GM12878 (cell line): ENCODE measurements around the gene ADSL. TPM values are rescaled to one million over a fixed set of nuclear protein-coding genes. Genes with fewer than 3 reads are reported as not detected.

ENCODE experiments used
- ATAC-seq: fragments of 200-7000 bp; cut with Tn5 transposase; 3 replicates; pipeline ENCODE4 v1.9.1; 2020; ENCODE audit warnings: mild to moderate bottlenecking, moderate library complexity
- BruUV-seq: library from RNA; stranded (reverse); fragments of 400-500 nt; replicated peaks from 2 replicates; lab custom pipeline; 2021; lab: Mats Ljungman, UMichigan
- CTCF ChIA-PET: fragments of 300-600 bp; sonication (Branson Sonifier 250); formaldehyde crosslinking; extraction: SDS; loops from one replicate; lab custom pipeline; 2021; ENCODE audit warnings: inconsistent platforms; lab: Yijun Ruan, JAX
- POLR2A ChIA-PET: fragments of 350-600 bp; formaldehyde crosslinking; extraction: SDS; loops from one replicate; lab custom pipeline; 2021; ENCODE audit warnings: inconsistent platforms; lab: Charles Lee
- RAD21 ChIA-PET: fragments of 300-600 bp; sonication (Branson Sonifier 250); formaldehyde crosslinking; loops from one replicate; lab custom pipeline; 2023; ENCODE audit warnings: antibody characterized with exemption; ENCODE audit not compliant: unreplicated experiment; lab: Charles Lee
- SMC1A ChIA-PET: fragments of 300-600 bp; sonication (Branson Sonifier 250); formaldehyde crosslinking; loops from one replicate; lab custom pipeline; 2023; ENCODE audit not compliant: unreplicated experiment, uncharacterized antibody; lab: Charles Lee
- DNase-seq: peaks from one replicate; pipeline ENCODE4 v3.0.0-alpha.2; 2011; ENCODE audit warnings: low read depth, low spot score
- FAIRE-seq: peaks from 3 replicates; lab custom pipeline; 2011; peaks lifted over from hg19 to GRCh38; lab: Jason Lieb, UNC
- H2AFZ ChIP-seq: 2 replicates; pipeline ENCODE4 v1.6.0; 2011; ENCODE audit warnings: low read depth, low read length, control low read depth; ENCODE audit not compliant: control insufficient read depth
- H3K27ac ChIP-seq: 2 replicates; pipeline ENCODE4 v1.5.1; 2011; ENCODE audit warnings: control low read depth; ENCODE audit not compliant: control insufficient read depth, insufficient read depth
- H3K27me3 ChIP-seq, 2 experiments: replicated peaks in 1 of 2; 2 replicates each; pipeline versions ENCODE4 v1.6.0 to v1.6.1; 2011; ENCODE audit warnings: low read length in 1 of 2; ENCODE audit not compliant: control insufficient read depth in 2 of 2, insufficient read depth in 2 of 2
- H3K36me3 ChIP-seq, 2 experiments: 2 replicates each; pipeline ENCODE4 v1.5.1; 2011; ENCODE audit warnings: low read length in 1 of 2; ENCODE audit not compliant: control insufficient read depth in 2 of 2, insufficient read depth in 2 of 2
- H3K4me1 ChIP-seq: 2 replicates; pipeline ENCODE4 v1.6.1; 2011; ENCODE audit warnings: mild to moderate bottlenecking, low read length, moderate library complexity, mixed read lengths; ENCODE audit not compliant: control insufficient read depth, insufficient read depth
- H3K4me2 ChIP-seq: 2 replicates; pipeline ENCODE4 v1.6.0; 2011; ENCODE audit warnings: control low read depth; ENCODE audit not compliant: control insufficient read depth, insufficient read depth
- H3K4me3 ChIP-seq: fragments of 200-600 bp; sonication (generic); 2 replicates; pipeline ENCODE4 v1.5.1; 2016
- H3K79me2 ChIP-seq: 2 replicates; pipeline ENCODE4 v1.6.0; 2011; ENCODE audit warnings: low read length; ENCODE audit not compliant: control insufficient read depth, insufficient read depth
- H3K9ac ChIP-seq: 2 replicates; pipeline ENCODE4 v1.8.0; 2011; ENCODE audit warnings: low read length, control low read depth, mixed read lengths; ENCODE audit not compliant: control insufficient read depth, insufficient read depth
- H3K9me3 ChIP-seq: replicated peaks from 3 replicates; pipeline ENCODE4 v1.5.1; 2011; ENCODE audit warnings: mild to moderate bottlenecking, low read length; ENCODE audit not compliant: control insufficient read depth, insufficient read depth
- H4K20me1 ChIP-seq: 2 replicates; pipeline ENCODE4 v1.6.0; 2011; ENCODE audit not compliant: control insufficient read depth, insufficient read depth
- ATF2 ChIP-seq: IDR thresholded peaks from 2 replicates; pipeline ENCODE4 v1.6.1; 2012; ENCODE audit warnings: low read length, inconsistent platforms
- ATF7 ChIP-seq: fragments of 450-650 bp; IDR thresholded peaks from 2 replicates; pipeline ENCODE4 v1.6.1; 2016; ENCODE audit warnings: low read depth, mild to moderate bottlenecking
- CHD4 ChIP-seq: fragments of 200-600 bp; sonication (generic); IDR thresholded peaks from 2 replicates; pipeline ENCODE4 v1.6.1; 2016; ENCODE audit warnings: mild to moderate bottlenecking
- CTCF ChIP-seq, 3 experiments: IDR thresholded peaks in 2 of 3; conservative IDR thresholded peaks in 1 of 3; 2 replicates each; pipeline ENCODE4 v1.5.1; 2011; ENCODE audit warnings: low read depth in 3 of 3, low read length in 3 of 3, mild to moderate bottlenecking in 3 of 3, control low read depth in 2 of 3, moderate library complexity in 2 of 3, inconsistent platforms in 1 of 3, mixed read lengths in 1 of 3; ENCODE audit not compliant: control insufficient read depth in 2 of 3, insufficient read depth in 1 of 3; ENCODE audit errors: extremely low read depth in 1 of 3
- EGR1 ChIP-seq, 2 experiments: IDR thresholded peaks; 1 replicate in 1 of 2; 2 replicates in 1 of 2; pipeline ENCODE4 v1.6.1; 2011 to 2012; ENCODE audit warnings: low read depth in 2 of 2, low read length in 2 of 2, borderline replicate concordance in 1 of 2, mild to moderate bottlenecking in 1 of 2, moderate library complexity in 1 of 2
- ETV6 ChIP-seq, 2 experiments: fragments of 450-650 bp in 1 of 2; IDR thresholded peaks in 1 of 2; conservative IDR thresholded peaks in 1 of 2; 2 replicates each; pipeline ENCODE4 v1.6.1; 2014; ENCODE audit warnings: antibody characterized with exemption in 1 of 2, borderline replicate concordance in 1 of 2, low read depth in 1 of 2, mild to moderate bottlenecking in 1 of 2, moderate library complexity in 1 of 2
- IKZF2 ChIP-seq, 2 experiments: fragments of 450-650 bp; IDR thresholded peaks; 2 replicates each; pipeline ENCODE4 v1.6.1; 2017; ENCODE audit warnings: mild to moderate bottlenecking in 2 of 2, moderate library complexity in 2 of 2
- NBN ChIP-seq: fragments of 450-650 bp; IDR thresholded peaks from 2 replicates; pipeline ENCODE4 v1.6.1; 2016
- NFYA ChIP-seq: IDR thresholded peaks from 2 replicates; pipeline ENCODE4 v1.6.1; 2011; ENCODE audit warnings: low read depth, mild to moderate bottlenecking, low read length, improper control_type of control experiment, borderline replicate concordance
- RB1 ChIP-seq: fragments of 450-650 bp; formaldehyde crosslinking; IDR thresholded peaks from 2 replicates; pipeline ENCODE4 v1.6.1; 2017; ENCODE audit warnings: mild to moderate bottlenecking, borderline replicate concordance
- RELB ChIP-seq: fragments of 450-650 bp; IDR thresholded peaks from 2 replicates; pipeline ENCODE4 v1.6.1; 2017; ENCODE audit warnings: low read depth, mild to moderate bottlenecking, moderate library complexity
- RUNX3 ChIP-seq: IDR thresholded peaks from 2 replicates; pipeline ENCODE4 v1.6.1; 2012; ENCODE audit warnings: low read length, inconsistent platforms
- SIN3A ChIP-seq: IDR thresholded peaks from 2 replicates; pipeline ENCODE4 v1.6.1; 2012; ENCODE audit warnings: low read depth, low read length, improper control_type of control experiment
- ZNF217 ChIP-seq: fragments of 450-650 bp; IDR thresholded peaks from 2 replicates; pipeline ENCODE4 v1.6.1; 2017; ENCODE audit warnings: antibody characterized with exemption, mild to moderate bottlenecking
- WGBS: methylation state at CpG from one replicate; pipeline ENCODE4 v1.1.6; 2016; ENCODE audit warnings: low lambda C conversion rate; ENCODE audit not compliant: insufficient replicate concordance, insufficient coverage; ENCODE audit errors: missing lambda C conversion rate; 5-methylcytosine and 5-hydroxymethylcytosine counted together
- in situ Hi-C: fragments of 300-500 bp; cut with MboI; formaldehyde crosslinking; loops from 9 replicates; pipeline ENCODE4 v1.14.3; 2018; ENCODE audit warnings: mixed read lengths
- intact Hi-C: fragments of 100-400 bp; cut with micrococcal nuclease; formaldehyde crosslinking; loops from one replicate; pipeline ENCODE4 v1.14.2; 2022; ENCODE audit not compliant: unreplicated experiment
- polyA plus RNA-seq, 11 experiments: library from polyadenylated mRNA; depleted of rRNA in 4 of 11; unstranded in 6 of 11; stranded (reverse) in 5 of 11; fragments of >200 nt; fragmentation: Nextera tagmentation in 4 of 11; fragmentation: Illumina TruSeq in 1 of 11; extraction: Ambion mirVana in 4 of 11; extraction: Trizol in 1 of 11; gene quantifications; 1 replicate in 1 of 11; 2 replicates in 10 of 11; pipeline versions ENCODE4 v1.2.1 to v1.2.3, GENCODE V29; 2011 to 2016; ENCODE audit warnings: inconsistent platforms in 2 of 11, missing spikeins in 2 of 11, low read depth in 1 of 11
- total RNA-seq, 4 experiments: library from RNA; depleted of rRNA in 3 of 4; stranded (reverse); fragments of >200 nt in 3 of 4; fragmentation: Illumina TruSeq in 1 of 4; extraction: Trizol in 1 of 4; gene quantifications; 2 replicates each; pipeline versions ENCODE4 v1.2.1 to v1.2.3, GENCODE V29; 2013 to 2021
- TF ChIP-seq, protein P1 (sequence below): fragments of 450-650 bp; IDR thresholded peaks from 2 replicates; pipeline ENCODE4 v1.6.1; 2016; ENCODE audit warnings: mild to moderate bottlenecking

Gene ADSL
- total and polyA plus RNA-seq, 10 of the 15 experiments (the other 5 are each of a cell fraction or from before 2014, with no cell fraction given): 126 to 313 (median 143) TPM

DNA sequence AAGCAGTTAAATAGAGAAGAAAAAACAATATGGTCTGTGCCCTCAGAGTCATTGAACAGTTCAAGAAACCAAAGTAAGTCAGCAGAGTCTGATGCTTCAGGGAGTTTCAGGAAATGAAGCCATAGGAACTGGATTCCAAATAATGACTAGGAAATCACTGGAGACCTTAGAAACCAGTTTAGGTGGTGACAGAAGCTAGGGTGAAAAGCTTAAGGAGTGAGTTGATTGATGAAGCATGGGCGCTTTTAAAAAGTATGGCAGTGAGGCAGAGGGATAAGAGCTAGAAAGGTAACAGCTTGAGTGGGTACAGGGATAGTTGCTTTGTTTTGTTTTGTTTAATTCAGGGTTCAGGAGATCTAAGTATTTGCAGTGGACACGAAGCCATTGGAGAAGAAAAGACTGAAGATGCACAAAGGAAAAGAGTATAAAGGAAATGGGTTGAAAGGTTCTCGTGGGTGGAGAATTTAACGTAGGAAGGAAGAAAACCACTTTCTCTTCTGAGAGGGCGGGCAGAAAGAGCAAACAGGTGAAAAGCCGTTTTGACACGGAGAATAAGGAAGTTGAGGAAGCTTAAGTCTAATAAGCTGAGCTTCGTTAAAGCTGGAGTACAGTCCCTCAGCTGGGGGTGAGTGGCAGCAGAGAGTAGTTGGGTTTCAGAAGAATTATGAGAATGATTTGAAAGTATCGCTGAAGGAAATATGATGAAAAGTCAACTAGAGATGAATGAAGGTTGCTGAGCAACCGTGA is 38.9 kb downstream of the ADSL start:
- Histone ChIP-seq H4K20me1 (no peaks in the 10 kb centered on the region), H3K4me3 (peak overlapping the region; percentile 54), H3K27me3 (no peaks in the 10 kb centered on the region), H3K27ac (peak overlapping the region; percentile 91), H3K4me1 (peaks cover 26% of the 10 kb centered on the region), H2AFZ (peak overlapping the region; percentile 53), H3K79me2 (peaks cover 24% of the 10 kb centered on the region), H3K9me3 (no peaks in the 10 kb centered on the region), H3K9ac (peak overlapping the region; percentile 59), H3K36me3 (no peaks in the 10 kb centered on the region; a peak in 1 of 4 replicates), H3K4me2 (peak overlapping the region; percentile 98)
- DNase-seq (no peak), FAIRE-seq (peak; percentile 13), ATAC-seq (peak; percentile 92)
- RAD21 ChIA-PET: interaction anchor here (0.7 to 1.9 kb wide), 8 partner anchors 9 to 514 kb away, joined by 3 to 11 read pairs (median 4); partner anchors contain the start of gene SGSM3
- TSS peak; percentile 30 for BruUV-seq
- intact Hi-C loops: no loop called here
- in situ Hi-C loops: no loop called here
- POLR2A ChIA-PET: interaction anchor here (0.6 to 1.4 kb wide), 4 partner anchors 9 to 279 kb away, joined by 3 to 10 read pairs (median 4); no protein-coding TSS in a partner anchor
- SMC1A ChIA-PET: interaction anchor here (0.6 to 5.0 kb wide), 13 partner anchors 8 to 380 kb away, joined by 3 to 25 read pairs (median 4); no protein-coding TSS in a partner anchor
- WGBS: 2% methylated on average over 10 of the region's 10 CpGs
- CTCF ChIA-PET: interaction anchor here (0.6 to 3.3 kb wide), 12 partner anchors 9 to 857 kb away, joined by 3 to 14 read pairs (median 4); no protein-coding TSS in a partner anchor
- TF ChIP-seq ATF7 (peak; percentile 26; the same call in 1 of the 2 replicates), IKZF2 (IDR thresholded peaks at IDR 0.05) (peak; percentile 37 to 50), CHD4 (no peak), SIN3A (0 out of 2 replicates have a peak, but pooled peaks have one; percentile 26), NBN (0 out of 2 replicates have a peak, but pooled peaks have one; percentile 47), ATF2 (no peak), RELB (0 out of 2 replicates have a peak, but pooled peaks have one; percentile 40), ETV6 (conservative IDR thresholded peaks at IDR 0.05 in 1 of 2, IDR thresholded peaks at IDR 0.05 in 1 of 2; ENCODE audit: borderline replicate concordance in 1 of 2, low read depth in 1 of 2) (peak in 1 of 2 experiments; percentile 74; a peak in 2 of 4 replicates), NFYA (no peak), CTCF (IDR thresholded peaks at IDR 0.05 in 2 of 3, conservative IDR thresholded peaks at IDR 0.05 in 1 of 3; ENCODE audit: control insufficient read depth in 2 of 3, extremely low read depth in 1 of 3, insufficient read depth in 1 of 3, low read depth in 3 of 3, low read length in 3 of 3) (0 out of 6 replicates have a peak, but pooled peaks of 1 of the 3 experiments have one; percentile 4), RB1 (no peak), ZNF217 (no peak), RUNX3 (peak; percentile 42; the same call in 1 of the 2 replicates), EGR1 (IDR thresholded peaks at IDR 0.05; ENCODE audit: borderline replicate concordance in 1 of 2, low read depth in 2 of 2, low read length in 2 of 2) (no peak)
- TF ChIP-seq, protein P1, sequence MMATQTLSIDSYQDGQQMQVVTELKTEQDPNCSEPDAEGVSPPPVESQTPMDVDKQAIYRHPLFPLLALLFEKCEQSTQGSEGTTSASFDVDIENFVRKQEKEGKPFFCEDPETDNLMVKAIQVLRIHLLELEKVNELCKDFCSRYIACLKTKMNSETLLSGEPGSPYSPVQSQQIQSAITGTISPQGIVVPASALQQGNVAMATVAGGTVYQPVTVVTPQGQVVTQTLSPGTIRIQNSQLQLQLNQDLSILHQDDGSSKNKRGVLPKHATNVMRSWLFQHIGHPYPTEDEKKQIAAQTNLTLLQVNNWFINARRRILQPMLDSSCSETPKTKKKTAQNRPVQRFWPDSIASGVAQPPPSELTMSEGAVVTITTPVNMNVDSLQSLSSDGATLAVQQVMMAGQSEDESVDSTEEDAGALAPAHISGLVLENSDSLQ: peak; percentile 91
